Nephron progenitor cell (in vitro differentiated cells): ENCODE results near the gene OR2L3.
"Not testable (repeated sequence)": the region's sequence is repeated elsewhere in the genome, so short reads cannot be mapped to it uniquely, and the experiment has no call there.

ENCODE experiments used
- DNase-seq: peaks from one replicate; pipeline ENCODE4 v3.0.0; 2021
- H3K27ac Mint-ChIP-seq: 2 replicates; pipeline ENCODE4 v1.8.0; 2021; ENCODE audit warnings: mild to moderate bottlenecking, moderate library complexity, mixed read lengths
- H3K27me3 Mint-ChIP-seq: 2 replicates; pipeline ENCODE4 v1.8.0; 2021; ENCODE audit warnings: mild to moderate bottlenecking, low read depth, mixed read lengths; ENCODE audit not compliant: poor library complexity
- H3K36me3 Mint-ChIP-seq: 2 replicates; pipeline ENCODE4 v1.8.0; 2021; ENCODE audit warnings: low read depth, mixed read lengths
- H3K4me1 Mint-ChIP-seq: 2 replicates; pipeline ENCODE4 v1.8.0; 2021; ENCODE audit warnings: mixed read lengths
- H3K4me3 Mint-ChIP-seq: 2 replicates; pipeline ENCODE4 v1.8.0; 2021; ENCODE audit warnings: mild to moderate bottlenecking, moderate library complexity, mixed read lengths
- H3K9me3 Mint-ChIP-seq: 2 replicates; pipeline ENCODE4 v1.8.0; 2021; ENCODE audit warnings: mild to moderate bottlenecking, moderate library complexity, mixed read lengths
- TF ChIP-seq, protein P1 (sequence below): fragments of 200-600 bp; sonication (generic); IDR thresholded peaks from 2 replicates; pipeline ENCODE4 v1.5.0; 2021; ENCODE audit warnings: antibody characterized with exemption

OR2L3 gene

GRCh38 chr1:248065071-248065470 lies 18.4 kb downstream of the OR2L3 start:
- DNase-seq = no peak
- H3K4me1 Mint-ChIP-seq = no peaks in the 10 kb centered on the region
- H3K27ac Mint-ChIP-seq = no peak overlapping the region
- no peak overlapping the region for H3K4me3 Mint-ChIP-seq
- TF ChIP-seq, protein P1, sequence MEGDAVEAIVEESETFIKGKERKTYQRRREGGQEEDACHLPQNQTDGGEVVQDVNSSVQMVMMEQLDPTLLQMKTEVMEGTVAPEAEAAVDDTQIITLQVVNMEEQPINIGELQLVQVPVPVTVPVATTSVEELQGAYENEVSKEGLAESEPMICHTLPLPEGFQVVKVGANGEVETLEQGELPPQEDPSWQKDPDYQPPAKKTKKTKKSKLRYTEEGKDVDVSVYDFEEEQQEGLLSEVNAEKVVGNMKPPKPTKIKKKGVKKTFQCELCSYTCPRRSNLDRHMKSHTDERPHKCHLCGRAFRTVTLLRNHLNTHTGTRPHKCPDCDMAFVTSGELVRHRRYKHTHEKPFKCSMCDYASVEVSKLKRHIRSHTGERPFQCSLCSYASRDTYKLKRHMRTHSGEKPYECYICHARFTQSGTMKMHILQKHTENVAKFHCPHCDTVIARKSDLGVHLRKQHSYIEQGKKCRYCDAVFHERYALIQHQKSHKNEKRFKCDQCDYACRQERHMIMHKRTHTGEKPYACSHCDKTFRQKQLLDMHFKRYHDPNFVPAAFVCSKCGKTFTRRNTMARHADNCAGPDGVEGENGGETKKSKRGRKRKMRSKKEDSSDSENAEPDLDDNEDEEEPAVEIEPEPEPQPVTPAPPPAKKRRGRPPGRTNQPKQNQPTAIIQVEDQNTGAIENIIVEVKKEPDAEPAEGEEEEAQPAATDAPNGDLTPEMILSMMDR = no peak
- no peaks in the 10 kb centered on the region for H3K27me3 Mint-ChIP-seq
- no peaks in the 10 kb centered on the region for H3K36me3 Mint-ChIP-seq
- peaks cover 80% of the 10 kb centered on the region for H3K9me3 Mint-ChIP-seq

DNA sequence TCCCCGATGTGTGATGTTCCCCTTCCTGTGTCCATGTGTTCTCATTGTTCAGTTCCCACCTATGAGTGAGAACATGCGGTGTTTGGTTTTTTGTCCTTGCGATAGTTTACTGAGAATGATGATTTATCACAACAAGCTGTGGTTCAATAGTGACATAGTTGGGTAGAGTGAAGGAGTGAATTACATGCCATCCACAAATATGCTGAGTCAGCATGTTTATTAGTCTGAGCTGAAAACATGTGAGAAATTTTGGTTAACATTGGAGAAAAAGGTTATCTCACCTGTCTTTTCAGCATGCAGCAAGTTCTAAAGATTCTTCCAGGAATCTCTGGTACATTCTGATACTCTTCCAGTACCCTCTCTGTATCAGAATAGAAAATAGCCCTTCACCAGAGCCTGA lies 19.0 kb downstream of the OR2L3 start:
- no peaks in the 10 kb centered on the region for H3K36me3 Mint-ChIP-seq
- no peaks in the 10 kb centered on the region for H3K4me1 Mint-ChIP-seq
- H3K27ac Mint-ChIP-seq = no peak overlapping the region
- H3K27me3 Mint-ChIP-seq = no peaks in the 10 kb centered on the region
- DNase-seq = no peak
- H3K9me3 Mint-ChIP-seq = peaks cover 82% of the 10 kb centered on the region
- TF ChIP-seq, protein P1 = no peak
- H3K4me3 Mint-ChIP-seq = no peak overlapping the region

GRCh38 chr1:248083864-248084263 lies 37.2 kb downstream of the OR2L3 start:
- peaks cover 74% of the 10 kb centered on the region for H3K9me3 Mint-ChIP-seq
- not testable (repeated sequence) for H3K4me1 Mint-ChIP-seq, H3K27ac Mint-ChIP-seq, H3K36me3 Mint-ChIP-seq, H3K27me3 Mint-ChIP-seq, H3K4me3 Mint-ChIP-seq, DNase-seq

GRCh38 chr1:248094884-248095283 lies 48.2 kb downstream of the OR2L3 start, which contains the start of gene OR2L13:
OR2L13 (plus strand) TSS chr1:248095184; CDS start chr1:248099376, 4,192 bp downstream.
- Mint-ChIP-seq H3K36me3 (peaks cover 4% of the 10 kb centered on the region), H3K27me3 (no peaks in the 10 kb centered on the region), H3K27ac (no peak within 1 kb of the TSS), H3K4me3 (no peak within 1 kb of the TSS), H3K4me1 (no peaks in the 10 kb centered on the region), H3K9me3 (peaks cover 95% of the 10 kb centered on the region)
- DNase-seq = no peak
- TF ChIP-seq, protein P1 = no peak

DNA sequence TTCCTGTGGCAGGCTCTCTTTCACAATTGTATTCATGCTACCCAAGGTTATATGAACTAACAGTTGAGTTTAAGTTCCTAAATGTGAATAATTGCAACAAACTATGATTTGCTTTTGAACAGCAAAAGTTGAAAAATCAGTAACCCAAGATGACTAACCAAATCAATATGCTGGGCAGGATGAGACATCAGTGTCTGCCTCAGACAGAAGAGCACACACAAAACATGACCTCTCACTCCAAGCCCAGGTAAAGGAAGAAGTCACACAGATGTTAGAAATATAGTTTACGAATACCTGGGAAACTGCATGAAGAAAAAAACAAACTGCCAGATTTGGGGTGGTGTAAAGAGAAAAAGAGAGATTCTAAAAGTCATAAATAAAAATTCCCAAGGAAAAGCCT lies 51.9 kb downstream of the OR2L3 start:
- TF ChIP-seq, protein P1 = no peak
- Mint-ChIP-seq H3K4me3 (no peak overlapping the region), H3K36me3 (peaks cover 4% of the 10 kb centered on the region), H3K9me3 (peaks cover 88% of the 10 kb centered on the region), H3K27me3 (no peaks in the 10 kb centered on the region), H3K4me1 (no peaks in the 10 kb centered on the region), H3K27ac (no peak overlapping the region)
- DNase-seq = no peak

GRCh38 chr1:248102847-248103246 lies 56.2 kb downstream of the OR2L3 start:
- no peaks in the 10 kb centered on the region for H3K36me3 Mint-ChIP-seq
- DNase-seq = no peak
- peaks cover 89% of the 10 kb centered on the region for H3K9me3 Mint-ChIP-seq
- H3K27ac Mint-ChIP-seq = no peak overlapping the region
- TF ChIP-seq, protein P1 = no peak
- H3K4me3 Mint-ChIP-seq = no peak overlapping the region
- no peaks in the 10 kb centered on the region for H3K4me1 Mint-ChIP-seq
- H3K27me3 Mint-ChIP-seq = no peaks in the 10 kb centered on the region
